ENCODE measurements around the gene IL17F.
"Not testable (repeated sequence)": the region's sequence is repeated elsewhere in the genome, so short reads cannot be mapped to it uniquely, and the experiment has no call there.

IL17F gene

DNA sequence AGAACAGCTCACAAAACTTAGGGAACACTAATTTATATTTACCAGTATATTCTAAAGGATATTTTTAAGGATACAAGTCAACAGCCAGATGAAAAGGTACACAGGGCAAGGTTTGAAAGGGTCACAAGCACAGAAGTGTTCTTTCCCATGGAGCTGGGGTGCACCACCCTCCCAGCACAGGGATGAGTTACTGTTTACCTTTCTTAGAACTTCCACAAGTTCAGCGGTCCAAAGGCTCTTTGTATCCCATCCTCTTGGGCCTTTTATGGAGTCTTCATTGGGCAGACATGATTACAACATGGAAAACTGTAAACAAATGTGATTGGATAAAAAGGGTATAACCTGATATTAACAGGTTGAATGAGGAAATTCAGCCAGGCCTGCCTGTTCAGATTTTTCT lies 1.1 kb upstream of the IL17F start:
- DNase-seq (ENCODE audit: low spot score) = no peak

DNA sequence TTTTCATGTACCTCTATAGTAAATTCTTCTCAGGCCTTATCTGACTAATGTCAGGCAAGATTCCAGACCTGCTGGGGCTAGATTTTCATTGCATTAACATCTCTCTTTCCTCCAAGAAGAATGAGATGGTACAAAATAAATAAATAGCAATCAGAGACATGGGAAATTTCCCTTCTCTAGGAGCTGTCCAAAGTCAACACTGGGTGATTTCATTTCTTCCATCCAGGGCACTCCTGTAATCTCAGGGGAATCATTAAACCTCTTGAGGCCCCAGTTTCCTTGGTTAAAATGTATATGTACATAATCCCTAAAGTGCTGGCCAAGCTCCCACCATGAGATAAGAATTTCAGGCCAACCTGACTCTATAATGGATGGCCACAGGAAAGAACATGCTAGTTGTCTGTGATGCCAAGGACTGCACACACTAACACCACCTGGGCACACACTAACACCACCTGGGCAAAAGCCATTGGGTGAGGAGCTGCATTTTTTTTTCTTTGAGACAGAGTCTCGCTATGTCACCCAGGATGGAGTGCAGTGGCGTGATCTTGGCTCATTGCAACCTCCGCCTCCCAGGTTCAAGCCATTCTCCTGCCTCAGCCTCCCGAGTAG lies 912 bp downstream of the IL17F start:
- no peak for DNase-seq (ENCODE audit: low spot score)

DNA sequence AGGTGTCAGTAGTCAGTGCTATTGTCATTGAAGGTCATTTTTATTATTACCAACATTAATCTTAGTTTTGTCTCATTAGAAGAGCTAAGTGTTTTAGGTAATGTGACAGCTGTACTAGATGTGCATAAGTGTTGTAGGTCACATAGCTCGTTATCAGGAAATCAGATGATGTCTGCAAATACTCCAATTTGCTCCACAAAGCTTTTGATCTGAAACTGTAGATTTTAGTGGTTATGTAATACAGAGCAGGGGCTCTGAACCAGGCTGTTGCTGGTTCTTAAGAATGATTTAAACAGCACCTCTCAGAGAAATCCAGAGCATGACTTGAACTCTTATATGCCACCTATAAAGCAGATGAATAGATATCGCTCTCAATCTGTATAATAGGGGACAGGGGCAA lies 2.5 kb downstream of the IL17F start:
- DNase-seq (ENCODE audit: low spot score) = no peak

DNA sequence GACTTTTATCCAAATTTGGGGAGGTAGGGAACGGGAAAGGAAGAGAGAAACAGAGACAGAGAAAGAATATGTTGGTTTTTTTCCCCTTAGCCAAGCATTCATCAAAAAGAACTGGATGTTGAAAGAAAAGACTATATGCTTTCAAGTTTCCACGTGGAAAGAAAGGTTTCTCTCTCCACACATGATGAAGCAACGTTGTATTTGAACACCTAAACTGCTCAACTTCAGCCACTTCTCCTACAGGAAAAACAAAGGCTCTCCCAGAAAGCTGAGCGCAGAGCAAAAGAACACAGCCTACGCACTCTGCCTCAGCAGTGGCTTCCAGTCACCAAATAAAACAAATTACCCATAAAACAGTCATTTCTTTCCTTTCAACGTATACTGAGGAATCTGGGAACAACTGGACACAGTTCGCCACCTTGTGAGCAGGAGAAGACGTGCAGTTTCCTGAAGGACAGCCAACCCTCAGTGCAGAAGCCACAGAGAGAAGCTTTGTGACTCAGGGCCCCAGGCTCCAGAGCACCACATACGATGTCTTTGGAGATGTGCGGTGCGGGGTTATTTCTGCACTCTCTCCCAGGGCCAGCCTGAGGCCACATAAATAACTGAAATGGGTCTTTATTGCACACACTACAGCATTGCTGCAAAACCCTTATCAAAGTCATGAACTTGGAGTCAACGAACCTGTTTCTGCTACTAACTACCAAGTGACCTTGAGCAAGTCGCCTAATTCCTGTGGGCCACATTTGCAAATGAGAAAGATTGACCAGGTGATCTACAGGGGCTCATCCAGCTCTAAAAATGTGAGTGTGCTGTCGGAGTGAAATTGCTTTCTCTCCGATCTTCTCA lies 10.1 kb downstream of the IL17F start:
- DNase-seq (ENCODE audit: low spot score) = peak; percentile 55

DNA sequence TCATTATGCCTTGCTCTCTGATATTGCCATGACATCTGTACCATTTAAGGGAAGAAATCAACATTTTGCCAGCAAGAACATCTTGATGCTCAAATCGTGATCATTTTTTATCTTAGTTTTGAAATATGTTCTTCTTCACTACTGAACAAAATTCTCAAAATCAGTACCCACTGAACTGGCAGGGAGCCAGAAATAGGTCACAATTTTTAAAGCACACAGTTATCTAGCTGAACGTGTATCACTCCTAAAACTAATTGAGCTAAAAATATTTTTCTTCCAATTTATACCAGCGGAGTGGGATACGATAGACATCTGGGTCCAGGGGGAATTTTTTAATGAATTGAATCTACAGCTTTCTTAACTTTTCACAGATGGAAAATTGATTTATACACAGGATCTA lies 11.3 kb downstream of the IL17F start:
- no peak for DNase-seq (ENCODE audit: low spot score)

DNA sequence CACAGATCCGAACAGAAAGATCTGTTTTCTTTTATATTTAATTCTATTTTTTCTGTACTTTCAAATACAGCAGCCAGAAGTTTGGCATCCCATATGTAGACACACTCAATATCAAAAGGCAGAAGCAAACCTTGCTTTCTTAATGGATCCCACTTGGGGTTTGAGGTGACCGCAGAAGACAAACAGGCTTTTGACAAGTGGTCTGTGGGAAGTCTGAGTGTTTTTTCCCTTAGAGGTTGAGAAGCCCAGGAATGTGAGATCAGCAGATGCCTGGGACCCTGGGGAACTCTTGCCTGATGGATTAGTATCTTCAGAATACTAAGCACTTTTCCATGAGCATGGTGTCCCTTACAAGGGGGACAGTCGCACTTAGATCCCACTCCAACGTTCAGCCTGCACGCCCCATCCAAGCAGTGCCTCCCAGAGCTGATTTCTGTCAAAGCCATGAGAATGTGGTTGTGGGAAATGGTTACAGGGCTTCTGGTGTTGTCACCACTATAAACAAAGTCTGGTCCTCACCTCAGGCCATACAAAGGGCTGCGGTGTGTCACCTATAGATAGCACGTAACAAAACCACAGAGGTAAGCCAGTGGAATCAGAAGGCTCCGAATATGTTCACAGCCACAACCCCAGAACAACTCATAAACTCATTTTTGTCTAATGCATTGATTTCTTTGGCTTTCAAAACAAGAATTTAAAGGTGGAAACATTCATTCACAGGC lies 12.7 kb downstream of the IL17F start:
- no peak for DNase-seq (ENCODE audit: low spot score)

DNA sequence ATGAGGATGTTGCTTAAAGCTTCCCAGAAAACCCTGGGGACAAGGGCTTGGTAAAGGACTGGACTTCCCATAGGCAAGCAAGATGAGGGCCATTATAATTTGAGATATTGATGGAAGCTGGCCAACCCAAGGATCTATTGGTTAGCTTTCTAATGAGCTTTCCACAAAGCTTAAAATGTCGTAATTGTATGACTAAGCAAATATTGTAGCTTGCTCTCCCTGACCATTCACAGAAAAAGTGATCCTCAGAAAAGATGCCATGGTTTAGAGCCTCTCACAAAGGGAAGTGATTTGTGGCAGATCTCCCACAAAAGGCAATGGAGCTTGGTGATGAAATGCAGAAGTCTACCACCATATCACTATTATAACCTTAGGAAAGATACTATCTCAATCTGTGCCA lies 13.6 kb downstream of the IL17F start:
- no peak for DNase-seq (ENCODE audit: low spot score)

DNA sequence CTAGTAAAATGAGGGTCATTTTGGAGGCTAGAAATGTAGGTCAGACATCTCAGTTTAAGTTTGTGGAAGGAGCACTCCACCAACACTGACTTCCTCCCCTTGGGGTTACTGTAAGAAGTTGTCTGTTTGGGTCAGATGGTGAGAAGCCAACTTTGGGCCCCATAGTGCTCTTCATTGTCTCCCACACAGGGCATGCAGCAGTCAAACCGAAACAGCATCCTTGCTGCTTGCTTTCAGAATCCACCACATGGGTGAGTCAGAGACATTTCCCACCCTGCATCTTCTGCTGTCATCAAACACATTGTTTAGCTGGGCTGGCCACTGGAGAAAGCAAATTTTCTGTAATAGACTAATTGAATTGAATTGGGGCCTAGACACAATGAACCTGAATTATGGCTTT lies 16.8 kb downstream of the IL17F start:
- DNase-seq (ENCODE audit: low spot score) = no peak

DNA sequence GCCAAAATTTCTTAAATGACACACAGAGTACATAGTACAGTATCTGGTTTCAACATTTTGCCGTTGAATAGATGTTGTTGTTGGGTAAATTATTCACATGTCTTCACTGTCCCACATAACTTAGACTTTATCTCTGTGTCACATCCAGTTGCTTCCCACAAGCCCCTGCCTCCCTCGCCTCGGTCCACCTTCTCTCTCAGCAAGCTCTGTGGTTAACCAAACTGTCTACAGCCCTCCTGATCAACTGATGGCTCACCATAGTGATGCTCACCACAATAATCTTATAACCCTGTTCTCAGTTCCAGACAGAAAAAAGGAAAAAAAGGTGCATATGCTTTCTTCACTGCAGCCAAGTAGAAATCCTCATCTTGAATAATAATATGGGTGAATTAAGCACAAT lies 23.0 kb downstream of the IL17F start:
- DNase-seq (ENCODE audit: low spot score) = no peak

DNA sequence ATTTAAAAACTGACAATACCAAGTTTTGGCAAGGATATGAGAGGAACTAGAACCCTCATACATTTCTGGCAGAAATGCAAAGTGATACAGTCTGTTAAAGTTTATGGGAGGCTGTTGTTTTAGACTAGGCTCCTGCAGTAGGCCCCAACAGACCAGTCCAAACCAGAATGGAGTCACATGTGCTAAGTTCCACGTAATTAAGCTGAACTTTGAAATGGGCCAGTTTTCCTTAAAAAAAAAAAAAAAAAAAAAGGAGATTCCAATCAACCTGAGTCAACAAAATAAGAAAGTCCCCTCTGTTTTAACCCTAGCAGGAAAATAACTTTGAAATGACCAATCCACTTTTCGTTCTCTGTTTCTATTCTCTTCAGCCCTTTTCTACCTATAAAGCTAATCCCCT lies 26.5 kb downstream of the IL17F start:
- no peak for DNase-seq (ENCODE audit: low spot score)

DNA sequence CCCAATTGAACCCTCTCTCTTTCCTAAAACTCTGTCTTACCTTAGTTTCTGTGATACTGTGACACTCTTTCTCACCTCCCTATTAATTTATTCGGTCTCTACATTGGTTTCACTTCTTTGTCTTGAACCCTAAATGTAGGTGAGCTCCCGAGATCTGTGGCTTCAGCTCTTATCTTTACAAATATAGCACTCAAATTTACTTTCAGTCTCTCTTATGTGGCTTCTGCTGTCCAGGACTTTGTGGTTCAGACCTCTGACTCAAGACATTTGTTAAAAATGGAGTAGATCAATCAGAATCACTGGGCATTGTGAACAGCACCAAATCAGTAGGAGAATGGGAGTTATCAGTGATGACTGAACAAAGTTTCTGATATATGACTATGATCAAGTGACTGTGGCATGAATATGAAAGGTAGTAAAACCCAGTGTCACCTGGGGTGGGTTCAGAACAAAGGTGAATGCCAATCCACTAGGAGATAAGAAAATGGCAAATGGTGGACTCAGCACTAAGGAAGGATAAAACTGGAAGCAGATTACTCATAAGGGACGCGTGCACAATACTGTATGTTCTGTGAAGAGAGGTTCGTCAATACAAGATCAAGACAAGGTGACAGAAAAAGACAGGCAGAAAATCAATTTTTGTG lies 27.2 kb downstream of the IL17F start:
- DNase-seq (ENCODE audit: low spot score) = no peak

DNA sequence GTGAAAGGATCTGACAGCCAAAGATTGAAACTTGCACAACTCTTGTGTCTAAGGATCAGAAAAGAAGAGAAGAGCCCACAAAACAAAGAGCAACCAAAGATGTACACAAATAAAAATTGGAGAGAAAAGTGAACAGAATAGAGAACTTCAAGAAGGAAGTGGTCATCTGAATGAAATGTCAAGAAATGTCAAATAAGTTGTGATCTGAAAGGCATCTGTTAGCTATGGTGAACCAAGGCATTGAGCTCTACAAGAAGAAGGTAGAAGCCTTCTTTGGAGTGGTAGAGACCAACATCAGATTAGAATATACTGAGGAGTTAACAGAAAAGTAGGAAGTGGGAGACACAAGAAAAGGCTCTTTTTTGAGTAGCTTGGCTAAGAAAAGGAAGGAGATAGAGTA lies 28.5 kb downstream of the IL17F start:
- no peak for DNase-seq (ENCODE audit: low spot score)

DNA sequence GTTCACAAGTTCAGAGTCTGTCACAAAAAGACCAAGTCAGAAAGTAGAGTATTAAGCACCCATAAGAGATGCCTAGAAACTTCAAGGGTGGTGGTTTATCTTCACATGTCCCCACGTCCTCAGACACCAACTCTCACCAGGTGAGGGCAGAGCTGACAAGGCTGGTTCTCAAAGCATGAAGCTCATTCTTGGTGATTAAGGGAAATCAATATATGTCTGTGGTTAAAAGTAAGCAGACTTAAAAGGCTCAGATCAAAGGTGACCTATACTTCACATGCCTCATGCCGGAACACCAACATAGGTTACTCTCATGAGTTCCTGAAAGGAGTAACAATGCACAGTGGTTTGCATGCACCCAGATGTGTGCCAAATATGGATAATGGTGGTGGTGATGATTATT lies 31.2 kb downstream of the IL17F start:
- no peak for DNase-seq (ENCODE audit: low spot score)

DNA sequence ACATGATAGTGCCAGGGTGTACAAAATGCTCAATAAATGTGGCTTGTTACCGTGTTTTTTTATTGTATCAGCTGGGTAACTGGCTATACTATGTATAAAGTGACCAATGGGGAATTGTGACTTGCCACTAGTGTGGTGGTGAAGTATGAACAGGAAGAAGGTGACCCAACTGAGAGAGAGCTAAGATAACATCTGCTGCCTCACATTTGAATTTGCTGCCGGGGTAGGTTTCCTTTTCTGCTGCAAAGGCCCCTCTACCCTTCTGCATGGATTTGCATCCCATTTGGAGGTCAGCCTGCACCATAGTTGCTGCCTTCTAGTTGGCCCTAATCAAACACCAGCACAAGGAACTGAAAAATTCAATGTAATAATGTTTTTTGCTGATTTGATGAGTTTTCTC lies 34.1 kb downstream of the IL17F start:
- no peak for DNase-seq (ENCODE audit: low spot score)

DNA sequence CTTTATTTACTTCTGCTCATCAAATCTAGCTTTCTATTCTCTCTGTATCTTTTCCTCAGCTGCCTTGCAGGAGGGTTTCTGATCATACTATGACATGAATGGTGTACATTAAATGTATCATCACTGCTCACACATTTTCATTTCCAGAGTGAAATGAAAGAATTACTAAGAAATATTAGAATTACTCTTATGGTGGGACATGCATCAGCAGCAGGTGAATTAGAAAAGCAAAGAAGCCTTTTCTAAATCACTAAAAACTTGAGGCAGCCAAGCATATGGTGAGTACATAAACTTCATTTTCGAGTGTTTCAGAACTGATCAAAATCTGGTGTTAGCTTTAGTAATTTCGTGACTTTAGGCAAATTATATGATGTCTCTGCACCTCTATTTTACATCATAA lies 34.5 kb downstream of the IL17F start:
- DNase-seq (ENCODE audit: low spot score) = no peak

DNA sequence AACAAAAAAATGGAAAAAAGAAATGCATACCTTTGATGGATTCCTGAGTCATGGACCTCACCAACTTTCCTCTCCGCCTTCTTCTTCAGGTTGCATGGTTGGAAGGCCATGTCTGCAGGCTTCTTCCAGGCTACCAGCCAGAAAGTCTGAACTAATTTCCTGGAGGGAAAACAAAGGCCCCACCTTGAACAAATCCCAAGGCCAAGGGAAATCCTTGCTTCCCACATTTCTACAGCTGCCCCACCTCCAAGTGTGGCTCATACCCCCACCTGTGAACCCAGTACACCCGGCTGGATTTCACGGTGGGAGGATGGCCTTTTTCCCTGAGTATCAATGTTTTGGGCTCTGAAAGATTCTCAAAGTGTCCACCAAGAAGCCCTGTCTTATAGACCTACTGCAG lies 35.7 kb downstream of the IL17F start:
- DNase-seq (ENCODE audit: low spot score) = no peak

DNA sequence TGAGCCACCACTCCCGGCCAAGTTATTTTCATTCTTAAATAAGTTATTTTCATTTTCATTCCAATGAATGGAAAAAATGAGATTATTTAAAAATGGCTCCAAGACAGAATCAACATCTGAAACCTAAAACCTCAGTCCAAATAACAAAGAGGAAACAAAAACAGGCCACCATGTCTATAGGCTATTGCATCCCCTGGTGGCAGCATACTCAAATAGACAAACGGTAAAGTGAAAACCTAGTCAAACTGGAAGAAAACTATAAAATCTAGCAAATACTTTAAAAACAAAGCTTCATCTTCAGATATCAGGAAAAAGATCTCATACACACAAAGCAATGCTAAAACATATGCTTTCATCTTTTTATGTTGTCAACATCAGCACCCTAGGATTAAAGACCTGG lies 37.2 kb downstream of the IL17F start:
- no peak for DNase-seq (ENCODE audit: low spot score)

DNA sequence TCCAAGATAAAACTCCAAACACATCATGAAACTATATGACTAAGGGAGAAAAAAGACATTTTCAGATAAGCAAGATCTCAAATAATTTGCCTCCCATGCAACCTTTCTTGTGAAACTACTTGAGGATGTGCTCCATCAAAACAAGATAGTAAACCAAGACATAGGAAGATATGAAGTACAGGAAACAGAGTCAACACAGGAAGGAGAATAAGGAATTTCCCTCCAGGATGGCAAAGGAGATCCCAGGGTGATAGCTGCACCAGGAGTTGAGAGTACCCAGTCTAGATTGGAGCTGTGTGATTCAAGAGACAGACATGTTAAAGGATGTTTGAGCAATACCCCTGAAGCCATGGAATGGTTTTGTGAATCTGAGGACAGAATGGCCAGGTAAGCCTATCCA lies 42.8 kb downstream of the IL17F start:
- no peak for DNase-seq (ENCODE audit: low spot score)

DNA sequence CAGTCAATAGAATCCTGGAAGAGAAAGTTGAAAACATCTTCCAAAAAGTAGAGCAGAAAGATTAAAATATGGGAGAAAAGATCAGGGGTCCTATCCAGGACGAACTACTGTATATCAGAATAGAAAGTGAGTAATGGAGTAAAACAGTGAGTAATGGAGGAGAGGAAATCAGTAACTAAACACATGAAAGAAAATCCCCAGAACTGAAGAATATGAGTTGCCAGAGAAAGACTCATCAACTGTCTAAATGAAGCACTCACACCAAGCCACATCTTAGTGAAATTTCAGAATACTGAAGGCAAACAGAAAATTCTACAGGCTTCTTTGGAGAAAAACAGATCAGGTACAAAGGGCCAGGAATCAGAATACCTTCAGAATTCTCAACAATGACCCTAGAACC lies 43.3 kb downstream of the IL17F start:
- DNase-seq (ENCODE audit: low spot score) = no peak

DNA sequence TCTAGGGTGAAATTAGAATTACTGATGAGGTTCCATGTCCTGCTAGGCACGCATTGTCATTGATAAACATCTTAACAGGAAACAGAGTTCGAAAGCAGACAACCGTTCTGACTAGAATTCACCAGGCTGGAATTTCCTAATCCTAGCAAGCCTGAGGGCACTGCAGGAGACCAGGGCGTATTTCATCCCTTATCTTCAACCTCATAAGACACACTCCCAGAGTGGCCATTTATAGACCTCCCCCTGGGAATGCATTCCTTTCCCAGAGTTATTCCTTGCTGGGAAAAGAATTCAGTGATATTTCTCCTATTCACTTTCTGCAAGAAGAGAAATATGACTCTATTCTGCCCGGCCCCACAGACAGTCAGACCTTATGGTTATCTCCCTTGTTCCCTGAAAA lies 44.2 kb downstream of the IL17F start:
- not testable (repeated sequence) for DNase-seq (ENCODE audit: low spot score)

DNA sequence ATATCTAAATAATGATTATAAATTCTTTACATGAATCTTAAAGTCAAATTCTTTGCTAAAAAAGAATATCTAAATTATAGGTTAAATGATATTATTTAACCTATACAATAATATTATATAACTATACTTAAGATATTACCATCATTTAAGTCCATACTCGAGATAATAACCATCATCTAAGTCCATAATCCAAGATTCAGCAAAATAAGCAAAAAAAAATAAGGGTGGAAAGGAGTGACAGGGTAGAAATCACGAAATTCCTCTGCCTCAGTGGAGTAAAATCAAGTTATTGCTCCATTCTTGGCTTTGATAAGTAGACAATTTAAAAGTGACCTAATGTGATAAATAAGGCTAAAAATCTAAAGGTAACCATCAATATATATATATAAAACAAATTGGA lies 48.4 kb downstream of the IL17F start:
- no peak for DNase-seq (ENCODE audit: low spot score)

DNA sequence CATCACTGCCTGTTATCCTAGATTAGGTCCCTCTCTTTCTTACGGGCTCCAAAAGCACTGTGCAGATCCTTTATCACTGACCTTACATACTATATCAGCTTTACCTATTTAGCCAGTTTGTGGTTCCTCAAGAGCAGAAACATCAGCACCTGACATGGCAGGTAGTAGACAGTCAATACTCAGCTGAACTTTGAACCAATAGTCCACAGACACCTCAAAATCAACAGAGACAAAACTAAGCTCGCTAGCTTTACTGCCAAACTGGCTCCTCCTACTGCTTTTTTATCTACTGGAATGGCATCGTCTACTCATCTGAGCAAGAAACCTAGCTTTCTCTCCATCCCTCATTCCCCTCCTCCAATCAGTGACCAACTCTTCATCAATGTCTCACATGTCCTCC lies 52.5 kb downstream of the IL17F start:
- DNase-seq (ENCODE audit: low spot score) = no peak

DNA sequence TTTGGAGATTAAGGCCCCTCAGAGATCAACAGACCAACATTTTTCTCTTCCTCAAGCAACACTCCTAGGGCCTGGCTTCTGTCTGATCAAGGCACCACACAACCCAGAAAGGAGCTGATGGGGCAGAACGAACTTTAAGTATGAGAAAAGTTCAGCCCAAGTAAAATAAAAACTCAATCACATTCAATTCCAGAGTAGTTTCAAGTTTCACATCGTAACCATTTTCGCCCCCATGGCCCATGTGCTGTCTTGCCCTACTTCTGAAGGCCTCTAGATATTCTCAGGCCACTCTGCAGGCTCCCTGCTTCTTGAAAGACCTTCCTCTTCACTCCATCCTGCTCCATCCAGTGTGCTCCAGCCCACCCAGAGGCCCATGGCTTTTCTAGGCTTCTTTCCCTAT lies 53.9 kb downstream of the IL17F start:
- DNase-seq (ENCODE audit: low spot score) = no peak
